Endothelial cell of umbilical vein (primary cell): ENCODE data around the gene COL4A1. TPM values are rescaled to one million over a fixed set of nuclear protein-coding genes. Genes with fewer than 3 reads are reported as not detected.

Source experiments
- BruUV-seq: library from RNA; stranded (reverse); fragments of 400-500 nt; replicated peaks from 2 replicates; lab custom pipeline; 2021; lab: Mats Ljungman, UMichigan
- CTCF ChIA-PET: fragments of 300-600, 350-600 bp; sonication (Branson Sonifier 250); formaldehyde crosslinking; loops from one replicate; lab custom pipeline; 2021; ENCODE audit warnings: antibody characterized with exemption, inconsistent platforms; lab: Charles Lee
- POLR2A ChIA-PET: fragments of 300-600, 350-600 bp; sonication (Branson Sonifier 250); formaldehyde crosslinking; loops from one replicate; lab custom pipeline; 2021; ENCODE audit warnings: antibody characterized with exemption, inconsistent platforms; lab: Charles Lee
- DNase-seq: peaks from one replicate; pipeline ENCODE4 v3.0.0-alpha.2; 2011; ENCODE audit warnings: low read depth, low spot score
- FAIRE-seq: peaks from 2 replicates; lab custom pipeline; 2011; peaks lifted over from hg19 to GRCh38; lab: Jason Lieb, UNC
- H2AFZ ChIP-seq: 2 replicates; pipeline ENCODE4 v1.6.0; 2012; ENCODE audit warnings: low read depth, low read length, control low read depth, inconsistent platforms
- H3K27ac ChIP-seq: 2 replicates; pipeline ENCODE4 v1.5.1; 2011; ENCODE audit warnings: low read depth, mild to moderate bottlenecking, control low read depth, low read length, moderate library complexity; ENCODE audit not compliant: insufficient read depth
- H3K27me3 ChIP-seq, 2 experiments: 2 replicates each; pipeline versions ENCODE4 v1.6.0 to v1.6.1; 2011; ENCODE audit warnings: low read length in 2 of 2, mixed read lengths in 1 of 2; ENCODE audit not compliant: control insufficient read depth in 2 of 2, insufficient read depth in 2 of 2
- H3K36me3 ChIP-seq, 2 experiments: 2 replicates in 1 of 2; 3 replicates in 1 of 2; pipeline ENCODE4 v1.5.1; 2011; ENCODE audit warnings: low read length in 2 of 2, mild to moderate bottlenecking in 1 of 2, moderate library complexity in 1 of 2; ENCODE audit not compliant: control insufficient read depth in 2 of 2, insufficient read depth in 2 of 2; ENCODE audit errors: extremely low read depth in 1 of 2
- H3K4me1 ChIP-seq: 3 replicates; pipeline ENCODE4 v1.5.1; 2011; ENCODE audit warnings: mild to moderate bottlenecking, low read length; ENCODE audit not compliant: control insufficient read depth, insufficient read depth; ENCODE audit errors: extremely low read depth
- H3K4me2 ChIP-seq: 2 replicates; pipeline ENCODE4 v1.6.1; 2011; ENCODE audit warnings: low read length, control low read depth, mixed read lengths; ENCODE audit not compliant: insufficient read depth
- H3K4me3 ChIP-seq, 3 experiments: fragments of 200-600 bp in 1 of 3; sonication (generic), shearing (Covaris generic) in 1 of 3; replicated peaks in 1 of 3; 2 replicates each; pipeline ENCODE4 v1.5.1; 2011 to 2016; ENCODE audit warnings: control low read depth in 3 of 3, low read length in 3 of 3, mild to moderate bottlenecking in 2 of 3, inconsistent platforms in 1 of 3, low read depth in 1 of 3, moderate library complexity in 1 of 3; ENCODE audit not compliant: insufficient read depth in 1 of 3
- H3K79me2 ChIP-seq: 2 replicates; pipeline ENCODE4 v1.6.0; 2012; ENCODE audit warnings: low read length, inconsistent platforms; ENCODE audit not compliant: control insufficient read depth, insufficient read depth
- H3K9ac ChIP-seq: replicated peaks from 2 replicates; pipeline ENCODE3; 2011; ENCODE audit warnings: low read length, control low read depth; ENCODE audit not compliant: insufficient read depth; ENCODE audit errors: extremely low read depth
- H3K9me1 ChIP-seq: replicated peaks from 3 replicates; pipeline ENCODE4 v1.6.0; 2011; ENCODE audit warnings: mild to moderate bottlenecking, low read length; ENCODE audit not compliant: control insufficient read depth, insufficient read depth; ENCODE audit errors: extremely low read depth
- H3K9me3 ChIP-seq: replicated peaks from 2 replicates; pipeline ENCODE4 v1.5.1; 2012; ENCODE audit warnings: low read length, inconsistent platforms; ENCODE audit not compliant: control insufficient read depth, insufficient read depth
- H4K20me1 ChIP-seq: replicated peaks from 2 replicates; pipeline ENCODE3; 2011; ENCODE audit warnings: mild to moderate bottlenecking, low read length; ENCODE audit not compliant: control insufficient read depth, insufficient read depth; ENCODE audit errors: extremely low read depth
- CTCF ChIP-seq, 2 donors: IDR thresholded peaks; 1 replicate in 1 of 2; 2 replicates in 1 of 2; pipeline ENCODE4 v1.5.1; 2011; ENCODE audit warnings: low read length in 2 of 2, mild to moderate bottlenecking in 2 of 2, moderate library complexity in 2 of 2, control low read depth in 1 of 2, inconsistent platforms in 1 of 2, low read depth in 1 of 2; ENCODE audit not compliant: insufficient read depth in 1 of 2; ENCODE audit errors: extremely low read depth in 1 of 2
- EZH2 ChIP-seq: IDR thresholded peaks from 2 replicates; pipeline ENCODE4 v1.6.1; 2012; ENCODE audit warnings: borderline replicate concordance, low read depth, mild to moderate bottlenecking, moderate library complexity, low read length, inconsistent platforms; ENCODE audit not compliant: severe bottlenecking
- FOS ChIP-seq: IDR thresholded peaks from 2 replicates; pipeline ENCODE4 v1.6.1; 2011; ENCODE audit warnings: mild to moderate bottlenecking, low read length, moderate library complexity, borderline replicate concordance; ENCODE audit not compliant: insufficient read depth
- GATA2 ChIP-seq: IDR thresholded peaks from 2 replicates; pipeline ENCODE4 v1.7.0; 2011; ENCODE audit warnings: low read depth, mild to moderate bottlenecking, moderate library complexity, mixed read lengths, low read length; ENCODE audit not compliant: insufficient read length, insufficient read depth
- JUN ChIP-seq: IDR thresholded peaks from 2 replicates; pipeline ENCODE4 v1.6.1; 2011; ENCODE audit warnings: borderline replicate concordance, low read depth; ENCODE audit not compliant: insufficient read length, insufficient read depth
- MAX ChIP-seq: IDR thresholded peaks from 2 replicates; pipeline ENCODE4 v1.6.1; 2011; ENCODE audit not compliant: insufficient read depth, insufficient read length
- MYC ChIP-seq: IDR thresholded peaks from one replicate; pipeline ENCODE4 v1.6.1; 2011; ENCODE audit warnings: mild to moderate bottlenecking, low read depth, low read length
- POLR2A ChIP-seq: IDR thresholded peaks from 2 replicates; pipeline ENCODE4 v1.6.1; 2012; ENCODE audit warnings: low read depth, mild to moderate bottlenecking, control low read depth, low read length
- POLR2AphosphoS5 ChIP-seq: IDR thresholded peaks from 2 replicates; pipeline ENCODE4 v1.6.1; 2012; ENCODE audit warnings: low read depth, mild to moderate bottlenecking, control low read depth, low read length, moderate library complexity; ENCODE audit not compliant: insufficient read depth
- dilution Hi-C: fragments of 300-500 bp; cut with MboI; formaldehyde crosslinking; loops from one replicate; pipeline ENCODE4 v1.15.0; 2019; ENCODE audit warnings: low sequenced_read_pairs; ENCODE audit not compliant: extremely low pct_ligation_motif_present
- intact Hi-C: fragments of 100-400 bp; cut with micrococcal nuclease; formaldehyde crosslinking; loops from one replicate; pipeline ENCODE4 v1.10.0; 2022
- polyA plus RNA-seq, 4 experiments: library from polyadenylated mRNA; depleted of rRNA in 3 of 4; stranded (reverse) in 3 of 4; unstranded in 1 of 4; fragments of >200 nt; gene quantifications; 2 replicates each; pipeline versions ENCODE4 v1.2.1 to v1.2.3, GENCODE V29; 2011 to 2012; ENCODE audit warnings: missing spikeins in 1 of 4
- total RNA-seq: library from RNA; stranded (reverse); gene quantifications from 2 replicates; pipeline ENCODE4 v1.2.3, GENCODE V29; 2021

COL4A1 gene
- total and polyA plus RNA-seq, 2 donors (not counting 3 experiments of a cell fraction or from before 2014, with no cell fraction given) = 384 to 1,119 TPM

DNA sequence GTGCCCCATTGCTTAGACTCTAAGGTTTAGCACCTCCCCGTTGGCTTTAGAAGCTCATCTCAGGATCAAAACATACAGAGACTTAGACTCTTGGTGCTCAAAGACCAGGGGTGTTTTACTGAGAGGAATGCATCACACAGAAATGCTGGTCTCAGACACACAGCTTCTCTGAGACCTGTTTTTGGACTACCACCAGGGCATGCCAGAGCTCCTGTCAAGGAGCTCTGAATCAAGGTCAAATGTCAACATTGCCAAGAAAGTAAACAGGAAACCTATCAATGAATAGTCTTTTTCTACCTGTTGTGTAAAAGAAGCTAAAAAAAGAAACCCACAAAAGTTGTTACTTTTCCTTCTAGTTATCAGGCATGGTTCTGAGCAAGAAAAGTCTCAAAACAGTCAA lies 149.2 kb downstream of the COL4A1 start:
- DNase-seq = peak; percentile 5
- Histone ChIP-seq H3K4me1 (peaks cover 3% of the 10 kb centered on the region), H3K4me3 (no peak overlapping the region), H3K27me3 (no peaks in the 10 kb centered on the region), H2AFZ (no peak overlapping the region), H3K36me3 (peaks cover 30 to 40% of the 10 kb centered on the region in 2 experiments), H3K27ac (no peak overlapping the region), H3K79me2 (no peaks in the 10 kb centered on the region), H3K9me3 (no peaks in the 10 kb centered on the region), H4K20me1 (no peaks in the 10 kb centered on the region), H3K9ac (no peak overlapping the region), H3K4me2 (no peak overlapping the region), H3K9me1 (no peaks in the 10 kb centered on the region)
- no TSS peak for BruUV-seq
- dilution Hi-C loops (no loop called here), intact Hi-C loops (no loop called here)
- ChIA-PET POLR2A (no interaction called here), CTCF (interaction anchor here (0.8 to 3.1 kb wide), 6 partner anchors 9 to 1243 kb away, joined by 3 to 11 read pairs (median 4); no protein-coding TSS in a partner anchor)
- peak; percentile 66 for FAIRE-seq
- TF ChIP-seq FOS (no peak), MAX (no peak), GATA2 (no peak), EZH2 (no peak), POLR2A (no peak), JUN (no peak), CTCF (IDR thresholded peaks at IDR 0.05; ENCODE audit: extremely low read depth in 1 of 2, insufficient read depth in 1 of 2, low read depth in 1 of 2, low read length in 2 of 2) (no peak), MYC (no peak), POLR2AphosphoS5 (no peak)
